GM23338 (cell line): ENCODE results near the gene CCNA2.

Source experiments
- CTCF ChIP-seq, 2 experiments: fragments of 200-600 bp in 1 of 2; sonication (generic) in 1 of 2; conservative IDR thresholded peaks; 2 replicates each; pipeline versions ENCODE4 v1.5.1 to v1.6.1; 2016 to 2017; ENCODE audit warnings: antibody characterized with exemption in 2 of 2, low read depth in 2 of 2, mild to moderate bottlenecking in 2 of 2, moderate library complexity in 1 of 2
- ETS1 ChIP-seq: IDR thresholded peaks from 2 replicates; pipeline ENCODE4 v1.6.1; 2016; ENCODE audit warnings: antibody characterized with exemption
- EZH2 ChIP-seq: fragments of 200-600 bp; sonication (generic); IDR thresholded peaks from one replicate; pipeline ENCODE4 v1.8.0; 2017; ENCODE audit warnings: antibody characterized with exemption, mild to moderate bottlenecking, low read depth; ENCODE audit not compliant: unreplicated experiment
- JUNB ChIP-seq: IDR thresholded peaks from one replicate; pipeline ENCODE4 v1.6.1; 2016; ENCODE audit warnings: antibody characterized with exemption; ENCODE audit not compliant: unreplicated experiment
- STAT1 ChIP-seq: IDR thresholded peaks from one replicate; pipeline ENCODE4 v1.6.1; 2016; ENCODE audit warnings: antibody characterized with exemption; ENCODE audit not compliant: unreplicated experiment
- TF ChIP-seq, protein P1 (sequence below): IDR thresholded peaks from one replicate; pipeline ENCODE4 v1.6.1; 2018; ENCODE audit warnings: antibody characterized with exemption; ENCODE audit not compliant: unreplicated experiment

DNA sequence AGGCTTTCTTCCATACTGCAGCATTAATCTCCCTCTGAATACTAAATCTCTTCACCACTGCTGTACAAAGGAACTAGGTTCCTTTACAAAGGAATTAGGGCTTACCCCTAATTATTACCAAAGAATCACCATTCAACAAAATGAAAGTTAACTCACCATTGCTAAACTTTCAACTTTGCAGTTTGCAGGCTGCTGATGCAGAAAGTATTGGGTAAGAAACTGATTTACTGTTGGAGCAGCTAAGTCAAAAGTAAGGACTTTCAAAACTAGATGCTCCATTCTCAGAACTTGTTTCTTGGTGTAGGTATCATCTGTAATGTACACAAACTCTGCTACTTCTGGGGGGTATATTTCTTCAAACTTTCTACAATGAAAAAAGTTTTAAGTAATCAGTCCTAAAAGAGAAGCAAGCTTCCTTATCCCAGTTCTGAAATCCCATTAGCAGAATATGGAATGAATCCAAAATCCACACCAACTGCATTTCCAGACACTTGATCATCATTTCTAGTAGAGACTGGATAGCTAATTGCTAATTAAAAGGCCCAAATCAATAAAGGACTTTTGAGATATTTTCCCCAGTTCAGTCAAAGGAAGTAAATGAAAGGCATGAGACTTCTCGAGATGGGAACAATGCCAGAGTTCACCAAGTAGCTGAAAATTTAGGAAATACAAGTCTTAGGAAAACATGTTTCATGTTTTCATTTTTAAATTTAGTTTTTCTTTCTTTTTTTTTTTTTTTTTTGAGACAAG lies 4.3 kb downstream of the CCNA2 start:
- TF ChIP-seq CTCF (conservative IDR thresholded peaks at IDR 0.05; ENCODE audit: low read depth in 2 of 2) = no peak
- TF ChIP-seq ETS1 = no peak
- no peak for TF ChIP-seq EZH2
- TF ChIP-seq, protein P1, sequence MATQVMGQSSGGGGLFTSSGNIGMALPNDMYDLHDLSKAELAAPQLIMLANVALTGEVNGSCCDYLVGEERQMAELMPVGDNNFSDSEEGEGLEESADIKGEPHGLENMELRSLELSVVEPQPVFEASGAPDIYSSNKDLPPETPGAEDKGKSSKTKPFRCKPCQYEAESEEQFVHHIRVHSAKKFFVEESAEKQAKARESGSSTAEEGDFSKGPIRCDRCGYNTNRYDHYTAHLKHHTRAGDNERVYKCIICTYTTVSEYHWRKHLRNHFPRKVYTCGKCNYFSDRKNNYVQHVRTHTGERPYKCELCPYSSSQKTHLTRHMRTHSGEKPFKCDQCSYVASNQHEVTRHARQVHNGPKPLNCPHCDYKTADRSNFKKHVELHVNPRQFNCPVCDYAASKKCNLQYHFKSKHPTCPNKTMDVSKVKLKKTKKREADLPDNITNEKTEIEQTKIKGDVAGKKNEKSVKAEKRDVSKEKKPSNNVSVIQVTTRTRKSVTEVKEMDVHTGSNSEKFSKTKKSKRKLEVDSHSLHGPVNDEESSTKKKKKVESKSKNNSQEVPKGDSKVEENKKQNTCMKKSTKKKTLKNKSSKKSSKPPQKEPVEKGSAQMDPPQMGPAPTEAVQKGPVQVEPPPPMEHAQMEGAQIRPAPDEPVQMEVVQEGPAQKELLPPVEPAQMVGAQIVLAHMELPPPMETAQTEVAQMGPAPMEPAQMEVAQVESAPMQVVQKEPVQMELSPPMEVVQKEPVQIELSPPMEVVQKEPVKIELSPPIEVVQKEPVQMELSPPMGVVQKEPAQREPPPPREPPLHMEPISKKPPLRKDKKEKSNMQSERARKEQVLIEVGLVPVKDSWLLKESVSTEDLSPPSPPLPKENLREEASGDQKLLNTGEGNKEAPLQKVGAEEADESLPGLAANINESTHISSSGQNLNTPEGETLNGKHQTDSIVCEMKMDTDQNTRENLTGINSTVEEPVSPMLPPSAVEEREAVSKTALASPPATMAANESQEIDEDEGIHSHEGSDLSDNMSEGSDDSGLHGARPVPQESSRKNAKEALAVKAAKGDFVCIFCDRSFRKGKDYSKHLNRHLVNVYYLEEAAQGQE = no peak
- no peak for TF ChIP-seq JUNB
- TF ChIP-seq STAT1 = no peak
